H1 (cell line): ENCODE results near the gene EFEMP1. TPM values are rescaled to one million over a fixed set of nuclear protein-coding genes. Genes with fewer than 3 reads are reported as not detected.
A peak's percentile ranks its signal among the peaks of the same experiment; 100 is the strongest.

ENCODE experiments used
- CTCF ChIA-PET: fragments of 300-600 bp; sonication (Branson Sonifier 250); formaldehyde crosslinking; loops from one replicate; lab custom pipeline; 2021; ENCODE audit not compliant: partially characterized antibody; lab: Charles Lee
- POLR2A ChIA-PET: fragments of 300-600 bp; sonication (Branson Sonifier 250); formaldehyde crosslinking; loops from one replicate; lab custom pipeline; 2021; ENCODE audit warnings: inconsistent platforms; ENCODE audit not compliant: partially characterized antibody; lab: Charles Lee
- DNase-seq, 2 experiments: peaks; one replicate each; pipeline versions ENCODE4 v3.0.0 to v3.0.0-alpha.2; 2010 to 2022; ENCODE audit warnings: low spot score in 2 of 2, low read depth in 1 of 2, mixed read lengths in 1 of 2
- FAIRE-seq: peaks from 2 replicates; lab custom pipeline; 2011; peaks lifted over from hg19 to GRCh38; lab: Jason Lieb, UNC
- H2AFZ ChIP-seq: 2 replicates; pipeline ENCODE4 v1.8.1; 2012; ENCODE audit warnings: low read length, inconsistent platforms
- H2AK5ac ChIP-seq: 2 replicates; pipeline ENCODE4 v1.6.1; 2013; ENCODE audit warnings: low read depth, low read length
- H2BK120ac ChIP-seq: replicated peaks from 2 replicates; pipeline ENCODE3; 2013; ENCODE audit warnings: low read depth, low read length, inconsistent platforms
- H2BK12ac ChIP-seq: 2 replicates; pipeline ENCODE4 v1.6.1; 2013; ENCODE audit warnings: low read depth, low read length
- H2BK15ac ChIP-seq: 2 replicates; pipeline ENCODE4 v1.6.1; 2013; ENCODE audit warnings: low read length
- H2BK20ac ChIP-seq: 2 replicates; pipeline ENCODE4 v1.6.1; 2013; ENCODE audit warnings: low read length
- H2BK5ac ChIP-seq: 2 replicates; pipeline ENCODE4 v1.6.1; 2013; ENCODE audit warnings: low read depth, low read length
- H3K14ac ChIP-seq: 2 replicates; pipeline ENCODE4 v1.6.1; 2013; ENCODE audit warnings: inconsistent platforms; ENCODE audit not compliant: insufficient read length
- H3K18ac ChIP-seq: 2 replicates; pipeline ENCODE4 v1.6.1; 2013; ENCODE audit warnings: low read length; ENCODE audit errors: extremely low read depth
- H3K23ac ChIP-seq: 2 replicates; pipeline ENCODE4 v1.6.1; 2013; ENCODE audit warnings: inconsistent platforms; ENCODE audit not compliant: insufficient read length
- H3K23me2 ChIP-seq: 2 replicates; pipeline ENCODE4 v1.6.1; 2013; ENCODE audit warnings: low read depth, low read length
- H3K27ac ChIP-seq: 2 replicates; pipeline ENCODE4 v1.6.1; 2011; ENCODE audit warnings: low read depth, low read length, inconsistent platforms
- H3K27me3 ChIP-seq, 4 experiments: replicated peaks in 1 of 4; 1 replicate in 1 of 4; 2 replicates in 3 of 4; pipeline versions ENCODE4 v1.6.1 to v1.8.1; 2011 to 2013; ENCODE audit warnings: low read length in 3 of 4, mild to moderate bottlenecking in 3 of 4, inconsistent platforms in 2 of 4, mixed read lengths in 2 of 4, moderate library complexity in 1 of 4; ENCODE audit not compliant: control insufficient read depth in 3 of 4, insufficient read depth in 3 of 4; ENCODE audit errors: extremely low read depth in 1 of 4
- H3K36me3 ChIP-seq, 4 experiments: 2 replicates each; pipeline versions ENCODE4 v1.6.1 to v1.8.1; 2011 to 2013; ENCODE audit warnings: mild to moderate bottlenecking in 4 of 4, low read length in 3 of 4, moderate library complexity in 2 of 4, control low read depth in 1 of 4, inconsistent platforms in 1 of 4; ENCODE audit not compliant: insufficient read depth in 4 of 4, control insufficient read depth in 2 of 4
- H3K4ac ChIP-seq: replicated peaks from 2 replicates; pipeline ENCODE3; 2013; ENCODE audit warnings: low read length, low read depth, mixed read lengths, inconsistent platforms; ENCODE audit not compliant: insufficient read length
- H3K4me1 ChIP-seq, 4 experiments: replicated peaks in 1 of 4; 1 replicate in 1 of 4; 2 replicates in 3 of 4; pipeline versions ENCODE4 v1.6.1 to v1.8.1; 2011 to 2013; ENCODE audit warnings: low read length in 3 of 4, inconsistent platforms in 2 of 4, mixed read lengths in 1 of 4; ENCODE audit not compliant: insufficient read depth in 4 of 4, control insufficient read depth in 3 of 4
- H3K4me2 ChIP-seq, 2 experiments: 2 replicates each; pipeline versions ENCODE4 v1.6.1 to v1.8.1; 2011 to 2013; ENCODE audit warnings: low read depth in 2 of 2, low read length in 2 of 2, control low read depth in 1 of 2, inconsistent platforms in 1 of 2, mild to moderate bottlenecking in 1 of 2; ENCODE audit not compliant: insufficient read depth in 1 of 2
- H3K4me3 ChIP-seq, 4 experiments: fragments of 200-600, 300-600 bp in 1 of 4; sonication (generic), shearing (Covaris generic), sonication (Bioruptor Twin) in 1 of 4; 2 replicates each; pipeline versions ENCODE4 v1.5.1 to v1.8.1; 2011 to 2016; ENCODE audit warnings: low read length in 4 of 4, low read depth in 3 of 4, control low read depth in 2 of 4, inconsistent platforms in 2 of 4, mild to moderate bottlenecking in 2 of 4, mixed read lengths in 1 of 4, moderate library complexity in 1 of 4; ENCODE audit not compliant: insufficient read depth in 2 of 4; ENCODE audit errors: extremely low read depth in 1 of 4
- H3K56ac ChIP-seq: replicated peaks from 2 replicates; pipeline ENCODE3; 2013; ENCODE audit warnings: low read depth, mild to moderate bottlenecking, mixed read lengths, low read length, inconsistent platforms; ENCODE audit not compliant: insufficient read length
- H3K79me1 ChIP-seq: 2 replicates; pipeline ENCODE4 v1.6.1; 2013; ENCODE audit warnings: low read depth, low read length, control low read depth
- H3K79me2 ChIP-seq, 2 experiments: 2 replicates each; pipeline versions ENCODE4 v1.6.1 to v1.8.1; 2012 to 2013; ENCODE audit warnings: low read length in 2 of 2, mild to moderate bottlenecking in 2 of 2, inconsistent platforms in 1 of 2; ENCODE audit not compliant: insufficient read depth in 2 of 2, control insufficient read depth in 1 of 2
- H3K9ac ChIP-seq, 4 experiments: replicated peaks in 1 of 4; 1 replicate in 1 of 4; 2 replicates in 3 of 4; pipeline versions ENCODE4 v1.6.1 to v1.8.1; 2011 to 2013; ENCODE audit warnings: low read depth in 3 of 4, low read length in 3 of 4, control low read depth in 2 of 4, mild to moderate bottlenecking in 2 of 4, moderate library complexity in 2 of 4, inconsistent platforms in 1 of 4; ENCODE audit errors: extremely low read depth in 1 of 4
- H3K9me3 ChIP-seq, 2 experiments: 2 replicates each; pipeline versions ENCODE4 v1.6.1 to v1.8.1; 2012 to 2013; ENCODE audit warnings: mild to moderate bottlenecking in 2 of 2, moderate library complexity in 2 of 2, control low read depth in 1 of 2, inconsistent platforms in 1 of 2, low read depth in 1 of 2, low read length in 1 of 2, mixed read lengths in 1 of 2; ENCODE audit not compliant: insufficient read depth in 2 of 2
- H4K20me1 ChIP-seq, 2 experiments: replicated peaks in 1 of 2; 2 replicates each; pipeline versions ENCODE3 to v1.8.1; 2011 to 2013; ENCODE audit warnings: inconsistent platforms in 2 of 2, low read length in 2 of 2, mild to moderate bottlenecking in 1 of 2; ENCODE audit not compliant: insufficient read depth in 2 of 2, control insufficient read depth in 1 of 2
- H4K5ac ChIP-seq: 2 replicates; pipeline ENCODE4 v1.6.1; 2013; ENCODE audit warnings: low read length, low read depth, mixed read lengths, inconsistent platforms; ENCODE audit not compliant: insufficient read length
- H4K8ac ChIP-seq: 2 replicates; pipeline ENCODE4 v1.8.0; 2013; ENCODE audit warnings: mild to moderate bottlenecking, moderate library complexity, low read length, inconsistent platforms; ENCODE audit not compliant: insufficient read depth; ENCODE audit errors: extremely low read depth
- H4K91ac ChIP-seq: replicated peaks from 2 replicates; pipeline ENCODE3; 2013; ENCODE audit warnings: low read length, mixed read lengths, inconsistent platforms; ENCODE audit not compliant: insufficient read length
- ATF3 ChIP-seq: IDR thresholded peaks from 2 replicates; pipeline ENCODE4 v1.6.1; 2011; ENCODE audit warnings: low read depth, mild to moderate bottlenecking, low read length; ENCODE audit not compliant: insufficient read depth
- BCL11A ChIP-seq, 2 experiments: IDR thresholded peaks; one replicate each; pipeline ENCODE4 v1.6.1; 2011; ENCODE audit warnings: low read depth in 2 of 2, low read length in 2 of 2, mild to moderate bottlenecking in 2 of 2
- MAFK ChIP-seq: IDR thresholded peaks from 2 replicates; pipeline ENCODE4 v1.6.1; 2012; ENCODE audit warnings: low read depth, mild to moderate bottlenecking, improper control_type of control experiment, low read length
- NRF1 ChIP-seq: IDR thresholded peaks from 2 replicates; pipeline ENCODE4 v1.6.1; 2011; ENCODE audit warnings: mild to moderate bottlenecking, low read depth, low read length, improper control_type of control experiment
- SRF ChIP-seq: IDR thresholded peaks from 2 replicates; pipeline ENCODE4 v1.6.1; 2011; ENCODE audit warnings: mild to moderate bottlenecking, low read depth, low read length, moderate library complexity
- WGBS, 2 experiments: shearing (Covaris generic) in 1 of 2; methylation state at CpG; one replicate each; pipeline versions ENCODE4 v1.1.6 to v1.1.7; 2013 to 2015; ENCODE audit warnings: low lambda C conversion rate in 2 of 2, mixed read lengths in 2 of 2, inconsistent platforms in 1 of 2, low coverage in 1 of 2, missing lambda C conversion rate in 1 of 2; ENCODE audit not compliant: insufficient replicate concordance in 2 of 2, insufficient coverage in 1 of 2, insufficient read length in 1 of 2; ENCODE audit errors: extremely low coverage in 1 of 2, missing lambda C conversion rate in 1 of 2; 5-methylcytosine and 5-hydroxymethylcytosine counted together
- polyA plus RNA-seq, 7 experiments: library from polyadenylated mRNA; depleted of rRNA in 3 of 7; stranded (reverse) in 5 of 7; unstranded in 2 of 7; fragments of >200 nt in 5 of 7; fragments of 200-250 nt in 2 of 7; gene quantifications; 1 replicate in 5 of 7; 2 replicates in 1 of 7; 4 replicates in 1 of 7; pipeline versions ENCODE4 v1.2.1 to v1.2.3, GENCODE V29; 2011 to 2013; ENCODE audit warnings: missing spikeins in 2 of 7, mixed read lengths in 2 of 7
- total RNA-seq: library from RNA; stranded (reverse); fragmentation: NEBNext Ultra II Directional; extraction: Animal tissue kit (Norgen Biotek cat#: 25700); gene quantifications from 2 replicates; pipeline ENCODE4 v1.2.1, GENCODE V29; 2021

Gene EFEMP1
- total and polyA plus RNA-seq, 2 of the 8 experiments (the other 6 are each of a cell fraction or from before 2014, with no cell fraction given): 15.5 to 19.7 TPM

GRCh38 chr2:55922291-55922907 lies 1.2 kb downstream of the EFEMP1 start:
- DNase-seq (peak in 1 of 2 experiments; percentile 48), FAIRE-seq (peak; percentile 68)
- CTCF ChIA-PET: interaction anchor here (0.9 to 1.3 kb wide), 5 partner anchors 11 to 204 kb away, joined by 3 to 4 read pairs (median 3); no protein-coding TSS in a partner anchor
- Histone ChIP-seq H3K23me2 (peaks cover 15% of the 10 kb centered on the region), H2AFZ (peak overlapping the region; percentile 89), H3K18ac (peak overlapping the region; percentile 19; the same call in 1 of the 2 replicates), H3K27ac (no peak overlapping the region), H3K14ac (no peak overlapping the region), H3K23ac (no peak overlapping the region), H3K79me2 (no peaks in the 10 kb centered on the region), H3K36me3 (no peaks in the 10 kb centered on the region), H4K5ac (no peak overlapping the region), H3K4me3 (peak overlapping the region; percentile 62 to 83 (median 72)), H3K4me1 (peaks cover 0 to 5% (median 3%) of the 10 kb centered on the region in 4 experiments; a peak in 3 of 7 replicates), H3K9ac (peak overlapping the region in 3 of 4 experiments; percentile 15 to 77 (median 17); a peak in 3 of 7 replicates), H2BK12ac (peak overlapping the region; percentile 42; the same call in 1 of the 2 replicates), H3K4me2 (peak overlapping the region; percentile 97 to 98), H3K4ac (no peak overlapping the region), H2BK120ac (no peak overlapping the region), H4K91ac (no peak overlapping the region), H4K8ac (no peak overlapping the region), H4K20me1 (no peaks in the 10 kb centered on the region), H2BK5ac (no peak overlapping the region), H2BK15ac (no peak overlapping the region), H3K27me3 (peaks cover 1 to 17% (median 11%) of the 10 kb centered on the region in 4 experiments), H3K79me1 (no peaks in the 10 kb centered on the region), H3K9me3 (no peaks in the 10 kb centered on the region), H2AK5ac (no peak overlapping the region), H3K56ac (no peak overlapping the region), H2BK20ac (no peak overlapping the region)
- POLR2A ChIA-PET: interaction anchor here (0.6 to 1.5 kb wide), 4 partner anchors 11 to 217 kb away, joined by 3 to 4 read pairs (median 3); no protein-coding TSS in a partner anchor
- WGBS, 2 experiments: 5% methylated on average over 19 of the region's 19 CpGs; no CpG with 5 or more reads in 1 of the 2 experiments
- TF ChIP-seq ATF3 (no peak), NRF1 (no peak), BCL11A (IDR thresholded peaks at IDR 0.05; ENCODE audit: low read depth in 2 of 2, low read length in 2 of 2) (no peak), MAFK (no peak), SRF (no peak)
